PC-9 (cell line): Measurements from ENCODE around the gene PTPN21. TPM values are rescaled to one million over a fixed set of nuclear protein-coding genes. Genes with fewer than 3 reads are reported as not detected.

ENCODE experiments used
- BruUV-seq: library from RNA; stranded (reverse); fragments of 400-500 nt; replicated peaks from 2 replicates; lab custom pipeline; 2021; lab: Mats Ljungman, UMichigan
- CTCF ChIA-PET: fragments of 300-600 bp; sonication (Branson Sonifier 250); formaldehyde crosslinking; loops from one replicate; lab custom pipeline; 2022; ENCODE audit warnings: antibody characterized with exemption; lab: Charles Lee
- POLR2A ChIA-PET: fragments of 300-600 bp; sonication (Branson Sonifier 250); formaldehyde crosslinking; loops from one replicate; lab custom pipeline; 2022; ENCODE audit warnings: antibody characterized with exemption; ENCODE audit not compliant: unreplicated experiment; lab: Charles Lee
- DNase-seq, 2 experiments: peaks; one replicate each; pipeline versions ENCODE4 v3.0.0 to v3.0.0-alpha.2; 2015 to 2022; ENCODE audit warnings: mixed read lengths in 1 of 2
- H2AFZ ChIP-seq: fragments of 200-600 bp; sonication (generic); 2 replicates; pipeline ENCODE4 v1.8.1; 2017; ENCODE audit warnings: antibody characterized with exemption
- H3F3A ChIP-seq: fragments of 200-600 bp; sonication (generic); 2 replicates; pipeline ENCODE4 v1.8.1; 2017; ENCODE audit warnings: antibody characterized with exemption, mild to moderate bottlenecking, low read depth; ENCODE audit not compliant: insufficient read depth
- H3K27ac ChIP-seq: fragments of 200-600 bp; sonication (generic); 2 replicates; pipeline ENCODE4 v1.6.1; 2016; ENCODE audit warnings: mixed run types
- H3K27me3 ChIP-seq: fragments of 200-600 bp; sonication (generic); 2 replicates; pipeline ENCODE4 v1.6.1; 2016; ENCODE audit warnings: low read depth, mixed run types; ENCODE audit not compliant: insufficient read depth
- H3K36me3 ChIP-seq: fragments of 200-600 bp; sonication (generic); 2 replicates; pipeline ENCODE4 v1.6.1; 2016; ENCODE audit warnings: low read depth, mixed run types
- H3K4me1 ChIP-seq: fragments of 200-600 bp; sonication (generic); replicated peaks from 2 replicates; pipeline ENCODE4 v1.6.1; 2016; ENCODE audit warnings: mixed run types; ENCODE audit not compliant: insufficient read depth
- H3K4me2 ChIP-seq: fragments of 200-600 bp; sonication (generic); 2 replicates; pipeline ENCODE4 v1.6.1; 2017; ENCODE audit warnings: mixed run types
- H3K4me3 ChIP-seq: fragments of 200-600 bp; sonication (generic); 2 replicates; pipeline ENCODE4 v1.6.1; 2016; ENCODE audit warnings: mixed run types
- H3K79me2 ChIP-seq: fragments of 200-600 bp; sonication (generic); 2 replicates; pipeline ENCODE4 v1.6.1; 2017; ENCODE audit warnings: low read depth, mixed run types
- H3K9me2 ChIP-seq: fragments of 200-600 bp; sonication (generic); 2 replicates; pipeline ENCODE4 v1.8.1; 2017; ENCODE audit warnings: mild to moderate bottlenecking; ENCODE audit not compliant: insufficient read depth
- H3K9me3 ChIP-seq: fragments of 200-600 bp; sonication (generic); 2 replicates; pipeline ENCODE4 v1.8.1; 2016; ENCODE audit warnings: low read depth; ENCODE audit not compliant: insufficient read depth
- H4K20me1 ChIP-seq: fragments of 200-600 bp; sonication (generic); 2 replicates; pipeline ENCODE4 v1.8.1; 2017; ENCODE audit not compliant: insufficient read depth
- CTCF ChIP-seq: fragments of 200-600 bp; sonication (generic); conservative IDR thresholded peaks from 2 replicates; pipeline ENCODE4 v1.6.1; 2017; ENCODE audit warnings: mixed run types, antibody characterized with exemption, mild to moderate bottlenecking, moderate library complexity
- EZH2 ChIP-seq: fragments of 200-600 bp; sonication (generic); IDR thresholded peaks from 2 replicates; pipeline ENCODE4 v1.8.0; 2017; ENCODE audit warnings: antibody characterized with exemption, low read depth
- intact Hi-C: fragments of 100-400 bp; cut with micrococcal nuclease; formaldehyde crosslinking; loops from one replicate; pipeline ENCODE4 v1.10.0; 2022; ENCODE audit not compliant: unreplicated experiment
- total RNA-seq: library from RNA; stranded (reverse); gene quantifications from 2 replicates; pipeline ENCODE4 v1.2.3, GENCODE V29; 2021

PTPN21 gene
- total RNA-seq, 1 experiment from 2014 or later = 4.0 TPM

DNA sequence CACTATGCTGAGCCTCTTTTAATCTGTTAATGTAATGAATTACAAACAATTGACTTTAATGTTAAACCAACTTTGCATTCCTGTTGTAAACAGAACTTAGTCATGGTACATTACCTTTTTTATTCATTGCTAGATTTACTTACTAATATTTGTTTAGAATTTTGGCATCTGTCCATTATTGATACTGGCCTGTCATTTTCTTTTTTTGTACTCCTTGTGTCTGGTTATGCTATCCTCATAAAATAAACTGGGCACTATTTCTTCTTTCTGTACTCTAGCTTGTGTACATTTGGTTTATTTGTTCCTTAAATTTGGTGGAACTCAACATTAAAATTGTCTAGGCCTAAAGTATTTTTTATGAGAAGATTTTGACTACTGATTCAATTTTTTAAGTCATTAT lies 137.2 kb downstream of the PTPN21 start:
- no peak for DNase-seq
- ChIA-PET POLR2A (no interaction called here), CTCF (no interaction called here)
- H3K27ac ChIP-seq = no peak overlapping the region
- no peak overlapping the region for H3K4me2 ChIP-seq
- H3K36me3 ChIP-seq = no peaks in the 10 kb centered on the region
- H3K4me3 ChIP-seq = no peak overlapping the region
- H3K27me3 ChIP-seq = no peaks in the 10 kb centered on the region
- no peaks in the 10 kb centered on the region for H3K79me2 ChIP-seq
- no peaks in the 10 kb centered on the region for H3K9me2 ChIP-seq
- intact Hi-C loops = no loop called here
- H3K9me3 ChIP-seq = no peaks in the 10 kb centered on the region
- no TSS peak for BruUV-seq
- TF ChIP-seq CTCF (no peak), EZH2 (no peak)
- H2AFZ ChIP-seq = no peak overlapping the region
- no peaks in the 10 kb centered on the region for H3F3A ChIP-seq
- no peaks in the 10 kb centered on the region for H4K20me1 ChIP-seq
- H3K4me1 ChIP-seq = no peaks in the 10 kb centered on the region

Other genes with a start within 250 kb of the PTPN21 start
- gene KCNK10, start 231.7 kb downstream of the PTPN21 start, total RNA-seq = not detected in 2 replicates
- gene SPATA7, start 169.3 kb downstream of the PTPN21 start, total RNA-seq = 2.4 and 2.9 TPM in 2 replicates
- gene ZC3H14, start 8.0 kb upstream of the PTPN21 start, total RNA-seq = 14.6 and 20.2 TPM in 2 replicates
- gene EML5, start 237.9 kb upstream of the PTPN21 start, total RNA-seq = 0.43 and 0.46 TPM in 2 replicates